ENCODE data around the gene TAF4.

TAF4 gene

DNA sequence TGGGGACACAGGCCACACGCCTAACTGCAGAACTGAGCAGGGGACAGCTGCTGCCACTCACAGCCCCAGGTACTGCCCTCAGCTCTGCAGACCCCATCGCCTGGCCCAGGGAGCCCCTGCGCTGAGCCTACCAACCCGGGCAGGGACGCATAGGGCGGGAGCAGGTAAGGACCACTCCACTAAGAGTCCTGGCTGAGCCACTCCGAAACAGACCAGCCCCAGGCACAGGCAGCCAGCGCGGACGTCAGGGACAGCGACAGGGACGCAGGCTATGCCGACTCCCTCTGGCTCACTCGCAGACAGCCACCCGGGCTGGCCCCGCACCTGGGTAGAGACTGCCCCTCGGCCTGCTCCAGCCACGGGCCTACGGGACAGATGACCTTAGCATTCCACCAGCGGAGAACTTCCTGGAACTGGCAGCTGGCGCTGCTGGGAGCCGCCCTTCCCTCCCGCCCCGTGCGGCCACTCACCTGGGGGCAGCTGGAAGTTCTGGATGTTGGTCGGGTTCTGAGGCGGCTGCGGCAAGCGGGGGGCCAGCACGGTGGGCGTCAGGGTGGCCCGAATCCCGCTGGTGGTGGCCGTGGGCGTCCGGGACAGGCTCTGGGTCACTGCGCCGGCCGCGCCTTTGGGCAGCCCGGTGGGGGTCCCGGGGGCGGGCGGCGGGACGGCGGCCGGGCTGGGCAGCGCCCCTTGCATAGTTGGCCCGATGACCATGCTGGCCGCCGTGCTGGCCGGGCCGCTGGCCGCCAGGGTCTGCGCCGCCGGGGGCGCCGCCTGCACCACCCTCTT lies 1.5 kb downstream of the TAF4 start:
- TF ChIP-seq, protein P1, sequence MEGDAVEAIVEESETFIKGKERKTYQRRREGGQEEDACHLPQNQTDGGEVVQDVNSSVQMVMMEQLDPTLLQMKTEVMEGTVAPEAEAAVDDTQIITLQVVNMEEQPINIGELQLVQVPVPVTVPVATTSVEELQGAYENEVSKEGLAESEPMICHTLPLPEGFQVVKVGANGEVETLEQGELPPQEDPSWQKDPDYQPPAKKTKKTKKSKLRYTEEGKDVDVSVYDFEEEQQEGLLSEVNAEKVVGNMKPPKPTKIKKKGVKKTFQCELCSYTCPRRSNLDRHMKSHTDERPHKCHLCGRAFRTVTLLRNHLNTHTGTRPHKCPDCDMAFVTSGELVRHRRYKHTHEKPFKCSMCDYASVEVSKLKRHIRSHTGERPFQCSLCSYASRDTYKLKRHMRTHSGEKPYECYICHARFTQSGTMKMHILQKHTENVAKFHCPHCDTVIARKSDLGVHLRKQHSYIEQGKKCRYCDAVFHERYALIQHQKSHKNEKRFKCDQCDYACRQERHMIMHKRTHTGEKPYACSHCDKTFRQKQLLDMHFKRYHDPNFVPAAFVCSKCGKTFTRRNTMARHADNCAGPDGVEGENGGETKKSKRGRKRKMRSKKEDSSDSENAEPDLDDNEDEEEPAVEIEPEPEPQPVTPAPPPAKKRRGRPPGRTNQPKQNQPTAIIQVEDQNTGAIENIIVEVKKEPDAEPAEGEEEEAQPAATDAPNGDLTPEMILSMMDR (IDR thresholded peaks at IDR 0.05; ENCODE audit: extremely low read depth, missing control alignments), result no peak
- DNase-seq (ENCODE audit: low spot score), result no peak

DNA sequence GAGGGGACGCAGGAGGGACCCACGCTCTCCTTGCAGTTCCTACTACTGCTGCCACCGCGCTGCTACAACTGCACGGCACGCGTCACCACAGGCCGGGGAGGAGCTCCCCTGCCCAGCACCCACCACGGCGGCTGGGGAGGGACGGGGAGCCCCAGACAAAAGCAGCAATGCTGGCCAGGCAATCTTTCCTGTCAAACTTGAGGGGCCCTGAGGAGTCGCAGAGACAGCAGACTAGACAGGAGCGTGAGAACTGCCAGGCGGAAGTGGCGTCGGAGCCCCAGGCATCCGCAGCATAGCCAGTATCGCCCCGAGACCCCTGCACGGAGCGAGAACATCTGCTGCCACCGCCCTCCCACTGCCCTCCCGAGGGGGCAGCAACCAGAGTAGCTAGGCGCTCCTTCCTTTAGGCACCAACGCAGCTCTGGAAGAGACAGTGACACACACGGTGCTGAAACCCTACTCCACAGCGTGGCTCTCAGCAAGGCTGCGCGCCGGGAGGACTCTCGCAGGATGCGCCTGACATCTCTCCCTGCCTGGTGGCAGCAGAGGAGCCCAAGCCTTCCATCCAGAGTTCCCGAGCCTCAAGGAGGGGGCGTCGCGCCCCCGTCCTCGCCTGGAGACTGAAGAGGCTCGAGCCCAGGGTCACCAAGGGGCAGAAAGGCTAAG lies 2.2 kb downstream of the TAF4 start:
- peak; percentile 41 for DNase-seq (ENCODE audit: low spot score)
- TF ChIP-seq, protein P1 (IDR thresholded peaks at IDR 0.05; ENCODE audit: extremely low read depth, missing control alignments), result no peak

DNA sequence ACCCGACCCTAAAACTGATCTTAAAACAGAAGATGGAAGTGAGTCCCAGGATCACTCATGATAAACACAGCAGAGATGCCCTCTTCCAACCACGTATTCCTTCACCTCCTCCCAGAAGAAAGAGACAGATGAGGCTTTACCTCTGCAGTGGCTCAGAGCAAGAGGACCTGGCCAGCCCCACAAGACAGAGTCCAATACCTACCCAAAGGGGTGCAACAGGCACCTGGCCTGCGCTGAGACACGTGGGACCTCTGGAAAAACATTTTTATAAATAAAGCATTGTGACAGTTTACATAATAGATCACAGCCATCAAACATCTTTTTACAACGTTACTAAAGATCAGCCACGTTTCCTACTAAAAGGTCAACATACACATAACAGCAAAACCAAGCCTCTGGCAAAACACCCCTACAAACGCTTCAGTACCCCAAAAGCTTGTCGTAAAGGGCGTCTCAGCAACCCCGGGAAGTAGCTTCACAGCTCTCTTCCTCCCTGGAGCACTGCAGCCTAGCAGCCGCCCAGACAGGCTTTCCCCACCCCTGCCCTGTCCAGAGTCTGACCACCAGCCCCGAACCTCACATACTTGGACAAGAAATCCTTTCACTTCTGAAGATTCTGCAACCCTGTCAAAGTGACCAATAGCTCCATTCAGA lies 2.9 kb downstream of the TAF4 start:
- DNase-seq (ENCODE audit: low spot score), result no peak
- TF ChIP-seq, protein P1 (IDR thresholded peaks at IDR 0.05; ENCODE audit: extremely low read depth, missing control alignments), result no peak

DNA sequence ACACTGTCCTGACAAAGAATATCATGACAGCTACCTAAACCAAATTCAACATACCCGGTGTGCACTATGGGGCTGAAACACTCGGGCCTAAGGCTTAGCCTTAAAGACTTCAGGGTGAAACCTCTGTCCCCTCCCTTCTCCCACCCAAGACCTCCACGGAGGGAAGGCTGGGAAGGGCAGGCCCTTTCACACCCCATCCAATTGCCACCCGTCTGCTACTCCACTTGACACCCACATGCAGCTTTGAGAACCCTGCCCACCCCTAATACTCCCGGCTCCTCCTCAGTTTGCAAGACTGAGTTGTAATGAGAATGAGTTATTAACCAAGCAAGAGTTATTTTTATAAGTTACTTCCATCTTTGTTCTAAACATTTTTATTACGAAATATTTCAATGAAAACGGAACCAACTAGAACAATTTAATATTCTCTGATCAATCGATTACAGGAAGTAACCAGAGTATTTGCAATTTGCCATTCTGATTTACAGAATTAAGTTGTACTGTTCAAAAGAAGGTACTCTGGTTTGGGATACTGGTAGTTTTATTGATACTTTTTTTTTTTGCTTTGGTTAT lies 3.7 kb downstream of the TAF4 start:
- no peak for DNase-seq (ENCODE audit: low spot score)
- TF ChIP-seq, protein P1 (IDR thresholded peaks at IDR 0.05; ENCODE audit: extremely low read depth, missing control alignments), result no peak

DNA sequence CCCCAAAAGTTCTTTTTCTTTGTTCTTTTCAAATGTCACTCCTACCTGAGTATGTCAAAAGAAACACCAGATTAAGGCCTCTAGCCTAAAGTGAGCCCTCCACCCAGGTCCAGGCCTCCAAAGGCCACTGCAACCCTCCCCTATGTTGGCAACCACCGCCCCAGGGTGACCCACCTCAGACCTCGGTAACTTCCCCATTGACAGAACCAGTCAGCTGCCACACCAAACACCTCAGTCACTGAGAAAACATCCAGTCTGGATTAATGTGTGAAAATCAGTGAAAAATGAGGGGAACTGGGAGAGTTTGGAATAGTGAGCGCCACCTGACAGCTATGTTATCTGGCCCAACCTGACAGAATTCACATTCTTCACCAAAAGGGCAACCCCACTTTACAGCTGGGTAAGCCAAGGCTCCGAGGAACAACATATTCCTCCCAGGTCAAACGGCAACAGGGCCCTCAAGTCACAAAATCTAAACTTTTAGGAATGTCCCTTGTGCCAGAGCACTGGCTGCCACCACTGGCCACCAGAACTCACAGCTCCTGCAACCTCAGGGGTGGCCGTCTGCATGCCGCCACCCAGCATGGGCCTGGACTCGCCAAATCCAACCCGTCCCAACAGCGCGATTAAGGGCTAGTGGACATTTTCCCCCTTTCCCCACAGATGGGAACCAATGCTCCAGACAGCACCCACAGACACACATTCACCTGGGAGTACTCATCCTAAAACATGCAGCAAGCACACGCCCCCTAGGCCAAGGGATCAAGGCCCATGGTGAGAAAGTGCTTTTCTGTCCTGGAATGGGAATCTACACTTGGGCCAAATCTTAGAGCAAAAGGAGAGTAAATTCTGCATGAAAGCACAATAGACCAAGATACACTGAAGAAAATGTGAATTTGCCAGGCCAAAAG lies 4.8 kb downstream of the TAF4 start:
- TF ChIP-seq, protein P1 (IDR thresholded peaks at IDR 0.05; ENCODE audit: extremely low read depth, missing control alignments), result no peak
- DNase-seq (ENCODE audit: low spot score), result no peak

DNA sequence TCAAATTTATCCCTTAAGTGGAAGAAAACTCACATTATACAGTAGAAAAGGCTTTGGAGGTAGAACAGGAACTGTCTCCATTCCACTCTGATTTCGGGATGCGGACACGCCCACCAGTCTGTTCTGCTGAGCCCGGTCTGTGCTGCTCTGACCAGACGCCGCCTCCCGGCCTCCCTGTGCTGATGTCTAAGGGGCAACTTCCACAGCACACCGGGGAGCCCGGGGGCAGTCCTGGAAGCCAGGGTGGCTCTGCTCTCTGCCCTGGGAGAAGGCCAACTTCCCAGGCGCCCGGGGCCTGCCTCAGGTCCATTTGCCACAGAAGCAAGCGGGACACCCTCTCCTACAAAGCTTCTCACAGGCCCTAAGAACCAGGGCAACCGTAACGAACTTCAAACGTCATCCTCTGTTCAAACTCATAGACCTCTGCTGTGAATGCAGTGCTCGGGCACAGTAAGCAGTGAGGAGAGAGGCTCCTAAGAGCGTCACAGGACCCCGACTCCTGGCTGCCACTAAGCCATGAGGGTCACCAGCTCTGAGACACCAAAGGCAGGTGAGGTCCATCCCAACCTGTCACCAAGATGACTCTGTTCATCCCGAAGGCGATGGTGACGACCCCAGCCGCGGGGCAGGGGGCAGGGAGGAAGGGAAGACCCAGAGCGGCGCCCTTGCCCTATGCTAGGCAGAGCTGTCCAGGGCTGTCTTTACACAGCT lies 5.6 kb downstream of the TAF4 start:
- no peak for DNase-seq (ENCODE audit: low spot score)
- TF ChIP-seq, protein P1 (IDR thresholded peaks at IDR 0.05; ENCODE audit: extremely low read depth, missing control alignments), result no peak

Data from GM20000 (cell line).